Measurements from ENCODE around the gene MICU2.

Gene MICU2, protein sequence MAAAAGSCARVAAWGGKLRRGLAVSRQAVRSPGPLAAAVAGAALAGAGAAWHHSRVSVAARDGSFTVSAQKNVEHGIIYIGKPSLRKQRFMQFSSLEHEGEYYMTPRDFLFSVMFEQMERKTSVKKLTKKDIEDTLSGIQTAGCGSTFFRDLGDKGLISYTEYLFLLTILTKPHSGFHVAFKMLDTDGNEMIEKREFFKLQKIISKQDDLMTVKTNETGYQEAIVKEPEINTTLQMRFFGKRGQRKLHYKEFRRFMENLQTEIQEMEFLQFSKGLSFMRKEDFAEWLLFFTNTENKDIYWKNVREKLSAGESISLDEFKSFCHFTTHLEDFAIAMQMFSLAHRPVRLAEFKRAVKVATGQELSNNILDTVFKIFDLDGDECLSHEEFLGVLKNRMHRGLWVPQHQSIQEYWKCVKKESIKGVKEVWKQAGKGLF

DNA sequence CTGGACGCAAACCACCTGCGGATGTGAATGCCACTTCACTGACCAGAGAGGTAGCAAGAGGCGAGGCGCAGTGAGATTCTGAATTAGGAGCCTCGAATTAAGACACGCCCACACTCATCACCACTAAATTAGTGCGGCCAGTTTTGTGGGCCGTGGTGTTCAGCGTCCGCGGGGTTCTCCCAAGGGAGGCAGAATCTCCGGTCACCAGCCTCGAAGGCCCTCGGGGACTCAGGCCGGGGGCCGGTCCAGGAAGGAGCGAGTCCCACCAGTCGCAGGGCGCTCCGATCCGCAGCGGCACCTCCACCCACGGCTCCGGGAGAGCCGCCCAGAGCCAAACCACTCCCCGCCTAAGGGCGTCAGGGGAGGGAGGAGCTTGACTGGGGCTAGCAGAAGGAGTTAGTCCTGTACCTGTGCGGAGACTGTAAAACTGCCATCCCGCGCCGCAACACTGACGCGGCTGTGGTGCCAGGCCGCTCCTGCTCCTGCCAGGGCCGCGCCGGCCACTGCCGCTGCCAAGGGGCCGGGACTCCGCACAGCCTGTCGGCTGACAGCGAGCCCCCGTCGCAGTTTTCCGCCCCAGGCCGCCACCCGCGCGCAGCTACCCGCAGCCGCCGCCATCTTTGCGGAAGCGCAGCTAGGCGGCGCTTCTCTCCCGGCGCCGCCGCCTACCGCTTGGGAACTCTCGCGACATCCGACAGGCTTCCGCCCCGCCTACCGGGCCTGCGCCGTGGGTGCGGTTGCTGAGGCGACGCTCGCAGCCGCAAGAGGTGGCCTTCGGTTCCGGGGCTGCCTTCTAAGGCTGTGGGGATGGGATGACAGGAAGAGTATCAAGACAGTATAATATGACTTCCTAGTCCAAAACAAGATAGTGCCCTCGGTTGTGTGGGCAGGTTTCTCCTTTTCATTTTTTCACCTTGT lies at the start of gene MICU2:
Gene MICU2, minus strand, starts transcription at position 640 of the 918 bp plus-strand sequence. Its CDS starts 22 bp downstream, at position 618.
- in situ Hi-C loops (cut with MboI; ENCODE audit: low sequenced_read_pairs), result no loop called here

GRCh38 chr13:21641629-21642028 lies 37.7 kb upstream of the MICU2 start:
- in situ Hi-C loops (cut with MboI; ENCODE audit: low sequenced_read_pairs), result no loop called here

GRCh38 chr13:21639561-21639960 lies 35.6 kb upstream of the MICU2 start:
- in situ Hi-C loops (cut with MboI; ENCODE audit: low sequenced_read_pairs), result no loop called here

DNA sequence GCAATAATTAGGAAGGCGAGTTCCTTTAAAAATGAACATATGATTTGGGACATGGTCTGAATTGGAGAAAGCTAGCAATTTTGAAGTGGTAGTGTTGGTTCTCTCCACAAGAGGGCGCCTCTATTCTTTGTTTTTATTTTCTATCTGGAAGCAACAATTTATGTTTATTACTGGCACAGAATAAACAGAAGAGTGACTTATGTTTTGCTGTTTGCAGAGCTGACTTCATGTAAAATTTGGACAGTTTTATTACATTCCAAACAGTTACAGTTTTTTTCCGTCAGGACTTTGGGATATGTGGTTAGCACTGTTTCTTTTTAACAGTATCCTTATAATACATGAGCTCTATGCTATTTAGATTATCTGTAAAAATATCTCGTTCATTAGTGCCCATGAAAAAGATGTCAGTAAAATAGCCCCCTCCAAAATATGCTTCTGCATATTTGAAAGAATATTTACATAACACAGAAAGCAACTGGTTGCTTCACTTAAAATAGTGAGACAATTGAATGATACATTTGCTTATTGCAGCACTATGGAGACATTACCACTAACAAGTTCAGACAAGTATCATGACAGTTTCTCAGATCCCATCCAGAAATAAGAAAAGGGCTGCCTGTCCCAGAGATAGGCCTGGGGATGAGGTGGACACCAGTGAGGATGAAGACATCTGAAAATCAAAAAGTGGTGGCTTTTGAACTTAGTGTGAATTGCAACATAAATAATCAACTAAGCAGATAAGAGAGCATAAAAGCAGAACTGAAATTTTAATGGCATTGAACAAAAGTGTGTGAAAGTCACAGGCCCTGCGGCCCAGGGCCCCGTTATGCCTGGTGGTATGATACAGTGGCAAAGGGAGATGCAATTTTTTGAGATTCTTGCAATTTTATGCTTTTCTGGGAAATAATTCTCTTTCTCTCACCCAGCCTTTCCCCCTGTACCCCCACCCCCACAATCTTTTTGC lies 34.6 kb upstream of the MICU2 start:
- in situ Hi-C loops (cut with MboI; ENCODE audit: low sequenced_read_pairs), result no loop called here

DNA sequence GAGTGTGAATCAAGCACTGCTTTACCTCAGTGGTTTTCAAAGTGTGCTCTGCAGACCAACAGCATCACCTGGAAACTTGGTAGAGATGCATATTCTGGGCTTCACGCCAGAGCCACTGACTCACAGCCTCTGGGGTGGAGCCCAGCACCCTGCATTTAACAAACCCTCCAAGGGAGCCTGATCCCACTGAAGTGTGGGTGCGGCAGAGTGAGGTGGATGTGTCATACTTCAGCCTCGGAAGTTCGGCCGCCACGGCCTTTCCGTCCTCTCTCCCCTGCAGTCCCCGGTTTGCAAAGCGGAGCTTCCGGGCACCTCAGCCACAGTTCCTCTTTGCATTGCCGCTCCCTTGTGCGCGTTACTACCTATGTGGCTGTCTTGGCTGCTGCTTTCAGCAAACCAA lies 33.3 kb upstream of the MICU2 start:
- in situ Hi-C loops (cut with MboI; ENCODE audit: low sequenced_read_pairs), result no loop called here

- in situ Hi-C loops (cut with MboI; ENCODE audit: low sequenced_read_pairs), result no loop called here
These were observed 32.7 kb upstream of the MICU2 start for GRCh38 chr13:21636656-21637055.

- in situ Hi-C loops (cut with MboI; ENCODE audit: low sequenced_read_pairs), result no loop called here
These were observed 28.2 kb upstream of the MICU2 start for GRCh38 chr13:21632196-21632595.

DNA sequence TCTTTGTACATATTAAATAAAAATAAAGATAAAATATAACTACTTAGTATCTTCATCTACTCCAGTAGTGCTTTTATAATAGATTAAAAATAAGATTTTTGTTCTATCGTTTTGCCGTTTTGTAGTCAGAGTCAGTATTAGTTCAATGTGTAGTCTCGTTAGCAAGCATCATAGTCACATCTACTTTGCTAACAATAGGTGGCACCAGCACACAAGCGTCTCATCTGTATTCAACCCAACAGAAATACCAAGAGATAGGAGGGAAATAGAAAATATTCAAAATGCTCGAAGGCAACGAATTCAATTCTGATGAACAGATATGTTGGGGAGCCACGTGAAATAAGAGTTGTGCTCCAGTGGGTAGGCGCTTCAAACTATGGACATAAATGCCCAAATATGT lies 21.4 kb upstream of the MICU2 start:
- in situ Hi-C loops (cut with MboI; ENCODE audit: low sequenced_read_pairs), result no loop called here

DNA sequence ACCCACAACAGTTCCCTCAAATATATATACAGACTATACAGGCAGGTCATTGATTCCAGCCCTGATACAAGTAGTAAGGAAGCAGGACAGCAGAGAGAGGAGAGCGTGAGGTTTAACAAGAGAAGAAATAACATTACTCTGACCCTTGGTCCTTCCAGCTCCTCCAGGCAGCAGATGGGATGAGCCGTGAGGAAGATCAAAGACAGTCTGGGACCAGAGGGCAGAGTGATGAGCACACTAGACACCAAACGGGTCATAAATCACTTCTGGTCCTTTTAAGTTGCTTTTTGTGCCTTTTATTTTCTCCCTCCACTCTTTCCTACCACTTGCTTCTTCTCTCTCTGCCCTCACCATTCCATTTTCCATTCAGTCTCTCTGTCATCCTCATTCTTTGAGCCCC lies 16.9 kb upstream of the MICU2 start:
- in situ Hi-C loops (cut with MboI; ENCODE audit: low sequenced_read_pairs), result no loop called here

GRCh38 chr13:21619633-21620220 lies 15.8 kb upstream of the MICU2 start:
- in situ Hi-C loops (cut with MboI; ENCODE audit: low sequenced_read_pairs), result no loop called here

DNA sequence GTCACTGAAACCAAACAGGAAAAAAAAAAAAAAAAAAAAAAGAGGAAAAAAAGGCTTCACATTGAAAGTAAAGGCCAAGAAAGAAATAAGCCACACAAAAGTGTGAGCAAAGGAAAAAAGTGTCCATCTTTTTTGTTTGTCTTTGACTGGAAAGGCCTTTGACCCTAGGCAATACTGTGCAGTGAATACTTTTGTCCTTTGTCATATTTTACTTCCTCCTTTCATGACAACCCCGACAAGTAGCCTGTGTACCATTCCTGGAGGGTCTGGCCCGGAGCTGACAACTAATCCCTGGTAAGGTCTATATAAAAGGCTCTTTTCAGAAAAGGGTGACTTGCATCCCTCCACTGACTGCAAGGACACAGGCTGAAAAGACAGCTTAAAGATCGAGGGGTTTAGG lies 12.9 kb upstream of the MICU2 start:
- in situ Hi-C loops (cut with MboI; ENCODE audit: low sequenced_read_pairs), result no loop called here

DNA sequence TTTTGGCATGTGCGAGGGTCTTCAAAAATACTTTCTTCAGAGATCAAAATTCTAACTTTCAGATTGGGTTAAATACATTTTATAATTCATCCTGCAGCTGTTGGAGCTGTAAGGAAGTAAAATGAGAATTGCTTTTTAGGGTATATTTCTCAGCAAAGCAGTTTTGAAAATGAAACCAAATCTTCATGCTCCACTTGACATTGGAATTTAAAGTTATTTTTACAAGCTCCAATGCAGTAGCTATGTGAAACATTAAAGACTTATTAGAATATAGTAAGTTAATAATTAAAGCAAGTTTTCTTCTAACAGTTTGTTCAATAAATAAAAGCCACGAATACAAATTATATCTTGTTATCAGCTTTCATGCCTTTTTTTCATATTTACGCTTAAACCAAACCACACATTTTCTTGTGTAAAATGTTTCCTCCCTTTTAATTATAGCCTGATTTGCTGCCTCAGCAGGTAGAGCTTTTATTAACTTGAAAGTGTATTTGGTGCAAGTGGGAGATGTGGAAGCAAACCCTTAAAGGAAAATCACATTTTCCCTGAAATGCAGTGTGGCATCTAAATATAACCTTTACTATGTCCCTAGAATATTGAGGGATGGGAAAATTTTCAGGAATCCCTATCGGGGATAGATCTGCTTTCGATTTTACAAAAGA lies 12.4 kb upstream of the MICU2 start:
- in situ Hi-C loops (cut with MboI; ENCODE audit: low sequenced_read_pairs), result no loop called here

DNA sequence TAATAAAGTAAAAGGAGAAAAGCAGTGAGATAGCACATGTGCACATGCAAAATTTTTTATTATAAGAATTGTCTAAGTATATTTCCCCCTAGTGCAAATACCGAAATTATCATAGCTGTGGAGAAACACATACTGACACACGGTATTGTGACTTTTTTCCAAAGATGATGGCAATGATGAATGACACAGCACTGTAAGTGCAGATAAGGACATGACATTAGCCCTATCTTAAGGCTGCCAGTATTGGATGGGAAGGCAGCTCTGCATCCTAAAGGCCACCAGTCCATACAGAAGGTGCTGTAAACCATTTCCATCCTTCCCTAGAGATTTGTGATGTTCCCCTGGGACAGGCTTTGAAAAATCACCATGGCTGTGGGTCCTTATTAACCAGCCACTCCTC lies 11.5 kb upstream of the MICU2 start:
- in situ Hi-C loops (cut with MboI; ENCODE audit: low sequenced_read_pairs), result no loop called here

- in situ Hi-C loops (cut with MboI; ENCODE audit: low sequenced_read_pairs), result no loop called here
These were observed 9.8 kb upstream of the MICU2 start for GRCh38 chr13:21613791-21614190.

- in situ Hi-C loops (cut with MboI; ENCODE audit: low sequenced_read_pairs), result no loop called here
These were observed 7.4 kb upstream of the MICU2 start for GRCh38 chr13:21611385-21611784.

DNA sequence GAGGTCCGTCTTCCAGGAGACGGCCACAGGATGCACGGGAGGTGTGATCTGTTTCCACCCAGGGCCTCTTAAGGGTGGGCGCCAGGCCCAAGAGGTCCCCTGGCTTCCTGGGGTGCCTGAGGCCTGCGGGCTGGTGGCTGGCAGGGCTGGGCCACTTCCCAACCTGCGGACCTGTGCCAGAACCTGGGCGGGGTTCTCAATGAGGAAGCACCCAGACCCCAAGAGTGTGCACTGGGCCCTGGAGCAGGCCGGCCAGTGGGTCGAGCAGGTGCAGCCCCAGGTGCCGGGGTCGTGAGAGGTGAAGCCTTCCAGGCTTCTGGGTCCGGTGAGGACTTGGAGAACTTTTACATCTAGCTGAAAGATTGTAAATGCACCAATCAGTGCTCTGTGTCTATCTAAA lies 6.7 kb upstream of the MICU2 start:
- in situ Hi-C loops (cut with MboI; ENCODE audit: low sequenced_read_pairs), result no loop called here

DNA sequence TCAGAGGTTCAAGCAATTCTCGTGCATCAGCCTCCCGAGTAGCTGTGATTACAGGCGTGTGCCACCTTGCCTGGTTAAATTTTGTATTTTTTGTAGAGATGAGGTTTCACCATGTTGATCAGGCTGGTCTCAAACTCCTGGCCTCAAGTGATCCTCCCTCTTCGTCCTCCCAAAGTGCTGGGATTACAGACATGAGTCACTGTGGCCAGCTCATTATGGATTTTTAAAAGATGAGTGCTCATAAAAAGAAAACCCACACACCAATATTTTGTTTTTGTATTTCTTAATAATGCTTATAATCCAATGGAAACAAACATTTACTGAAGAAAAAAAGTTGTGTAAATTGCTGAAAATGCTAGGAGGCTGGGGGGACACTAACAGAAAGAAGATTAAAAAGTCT lies 5.0 kb upstream of the MICU2 start:
- in situ Hi-C loops (cut with MboI; ENCODE audit: low sequenced_read_pairs), result no loop called here

DNA sequence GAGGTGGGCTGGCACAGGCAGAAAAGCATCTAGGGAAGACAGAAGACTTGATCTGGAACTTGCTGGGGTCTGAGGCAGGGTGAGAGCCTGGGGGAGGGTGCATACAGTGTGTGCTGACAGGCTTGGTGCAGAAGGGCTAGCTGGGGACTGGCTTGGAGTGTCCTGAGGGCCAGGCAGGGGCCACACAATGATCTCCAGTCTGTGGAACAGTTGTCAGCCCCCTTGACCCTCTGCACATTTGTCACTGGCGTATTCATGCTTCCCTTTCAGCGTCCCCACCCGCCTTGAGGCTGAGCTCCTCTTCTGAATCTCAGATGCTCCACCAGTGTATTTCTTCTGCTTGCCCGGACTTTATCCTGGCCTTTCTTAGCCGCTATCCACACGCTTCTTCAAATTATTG lies 2.8 kb upstream of the MICU2 start:
- in situ Hi-C loops (cut with MboI; ENCODE audit: low sequenced_read_pairs), result no loop called here

- in situ Hi-C loops (cut with MboI; ENCODE audit: low sequenced_read_pairs), result no loop called here
These were observed 2.3 kb upstream of the MICU2 start for GRCh38 chr13:21606251-21606650.

- in situ Hi-C loops (cut with MboI; ENCODE audit: low sequenced_read_pairs), result no loop called here
These were observed 7.2 kb downstream of the MICU2 start for GRCh38 chr13:21596722-21597121.

Measured in HL-60/S4 treated with phorbol 12-myristate 13-acetate at 8.2 ng/mL for 4 days and 3 days (cell line).